HG03025 (cell line): ENCODE measurements around the gene LGALS9C.
"Not testable (repeated sequence)": the region's sequence is repeated elsewhere in the genome, so short reads cannot be mapped to it uniquely, and the experiment has no call there.

ENCODE experiments used
- ATAC-seq: cut with Tn5 transposase; IDR thresholded peaks from one replicate; pipeline ENCODE4 v1.9.1; 2021; ENCODE audit warnings: mild to moderate bottlenecking, moderate library complexity; ENCODE audit not compliant: unreplicated experiment, low FRiP score

The LGALS9C gene

DNA sequence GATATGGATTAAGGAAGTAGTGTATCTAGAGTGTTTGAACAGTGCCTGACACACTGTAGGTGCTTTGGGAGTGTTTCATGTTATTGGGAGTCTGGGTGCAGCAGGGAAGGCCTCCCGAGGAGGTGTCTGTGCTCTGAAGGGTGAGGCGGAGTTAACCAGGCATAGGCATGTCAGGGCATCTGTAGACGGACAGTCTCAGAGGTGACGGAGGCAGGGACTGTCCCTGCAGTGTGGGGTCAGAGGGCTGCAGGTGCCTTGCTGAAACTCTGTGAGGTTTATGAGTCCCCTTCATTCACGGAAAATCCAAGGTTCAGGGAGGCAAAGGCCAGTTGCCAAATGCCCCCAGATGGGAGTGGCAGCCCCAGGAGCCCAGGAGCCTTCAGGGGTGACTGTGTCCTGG, 778 bp downstream of the LGALS9C start:
- not testable (repeated sequence) for ATAC-seq

DNA sequence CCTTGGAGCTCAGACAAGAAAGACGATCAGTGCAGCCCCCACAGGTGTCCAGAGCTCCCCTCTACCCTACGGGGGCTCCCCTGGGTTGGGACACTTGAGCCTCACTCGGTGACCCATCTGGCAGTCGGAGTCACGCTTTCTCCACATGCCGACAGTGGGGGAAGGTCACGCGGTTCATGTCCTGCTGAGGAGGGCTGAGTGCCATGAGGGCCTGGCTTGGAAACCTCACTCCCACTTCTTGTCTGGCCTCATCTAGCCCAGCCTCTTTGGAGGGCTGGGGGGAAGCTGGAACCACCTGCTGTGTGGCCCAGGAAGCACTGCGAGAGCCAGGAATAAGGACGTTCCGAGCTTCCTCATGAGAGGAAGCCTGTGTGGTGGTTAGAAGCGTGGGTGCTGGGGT, 1.8 kb downstream of the LGALS9C start:
- ATAC-seq = not testable (repeated sequence)

DNA sequence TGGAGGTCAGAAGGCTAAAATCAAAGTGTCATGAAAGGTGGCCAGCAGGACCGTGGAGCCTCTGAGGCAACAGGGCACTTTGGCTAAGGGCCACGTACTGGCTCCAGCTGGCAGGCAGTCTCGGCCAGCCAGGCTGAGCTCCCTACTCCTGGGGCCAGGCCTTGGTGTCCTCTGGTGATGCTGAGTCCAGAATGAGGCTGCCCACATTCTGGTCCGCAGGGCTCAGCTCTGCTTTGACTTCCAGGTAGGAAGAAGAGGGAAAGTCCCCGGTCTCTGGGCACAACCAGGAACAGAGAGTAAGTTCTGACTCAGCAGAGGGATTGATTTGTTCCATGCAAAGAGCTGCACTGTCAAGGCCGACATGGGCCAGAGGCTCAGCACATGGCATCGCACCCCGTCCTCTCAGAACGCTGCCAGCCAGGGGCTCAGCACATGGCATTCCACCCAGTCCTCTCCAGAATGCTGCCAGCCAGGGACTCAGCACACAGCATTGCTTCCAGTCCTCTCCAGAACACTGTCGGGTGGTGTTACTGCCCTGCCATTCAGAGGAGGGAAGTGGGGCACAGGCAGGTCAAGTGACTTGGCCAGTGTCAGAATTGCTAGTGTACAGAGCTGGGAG, 2.5 kb downstream of the LGALS9C start:
- ATAC-seq = not testable (repeated sequence)

DNA sequence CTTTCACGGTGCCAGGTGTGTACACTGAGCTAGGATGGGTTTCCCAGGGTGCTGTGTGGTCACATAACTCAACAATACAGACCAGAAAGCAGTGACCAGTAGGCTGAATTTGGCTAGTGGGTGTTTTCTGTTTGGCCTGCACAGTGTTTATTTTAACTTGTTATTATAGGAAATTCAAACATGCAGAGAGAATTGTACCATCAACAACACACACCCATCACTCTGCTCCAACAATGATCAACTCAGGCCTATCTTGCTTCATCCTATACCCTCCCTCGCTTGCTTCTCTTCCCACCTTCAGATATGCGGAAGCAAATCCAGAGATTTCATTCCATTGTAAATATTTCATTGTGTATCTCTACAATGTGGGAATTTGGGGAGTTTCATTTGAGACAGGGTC, 5.2 kb downstream of the LGALS9C start:
- ATAC-seq = not testable (repeated sequence)

DNA sequence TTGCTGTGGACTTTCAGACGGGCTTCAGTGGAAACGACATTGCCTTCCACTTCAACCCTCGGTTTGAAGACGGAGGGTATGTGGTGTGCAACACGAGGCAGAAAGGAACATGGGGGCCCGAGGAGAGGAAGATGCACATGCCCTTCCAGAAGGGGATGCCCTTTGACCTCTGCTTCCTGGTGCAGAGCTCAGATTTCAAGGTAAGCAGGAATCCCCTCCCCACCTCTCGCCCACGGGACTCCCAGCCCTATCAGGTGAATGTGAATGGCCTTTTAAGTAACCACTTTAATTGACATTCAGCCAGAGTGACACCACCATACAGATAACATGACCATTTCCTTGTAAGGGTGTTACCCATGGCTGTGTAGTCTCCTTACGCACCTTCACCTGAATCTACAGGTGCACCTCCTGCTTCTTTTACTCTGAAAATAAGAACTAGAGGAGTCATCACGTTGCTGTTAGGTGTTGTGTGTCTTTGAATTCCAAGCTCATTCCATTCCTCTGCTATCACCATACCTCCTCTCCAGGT, 9.4 kb downstream of the LGALS9C start:
- ATAC-seq = not testable (repeated sequence)

DNA sequence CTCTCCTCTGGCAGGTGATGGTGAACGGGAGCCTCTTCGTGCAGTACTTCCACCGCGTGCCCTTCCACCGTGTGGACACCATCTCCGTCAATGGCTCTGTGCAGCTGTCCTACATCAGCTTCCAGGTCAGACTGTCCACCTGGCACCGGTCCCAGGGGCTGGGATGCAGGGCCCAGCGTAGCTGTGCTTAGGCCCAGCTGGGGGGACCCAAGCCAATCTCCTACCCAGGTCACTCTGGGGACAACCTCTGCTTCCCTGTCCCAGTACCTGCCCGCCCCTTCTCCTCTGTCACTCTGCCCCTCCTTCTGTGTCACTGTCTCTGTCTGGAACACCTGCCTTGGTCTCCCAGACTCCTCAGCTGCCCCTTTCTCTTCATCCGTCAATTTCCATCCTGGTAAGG, 11.0 kb downstream of the LGALS9C start:
- not testable (repeated sequence) for ATAC-seq

DNA sequence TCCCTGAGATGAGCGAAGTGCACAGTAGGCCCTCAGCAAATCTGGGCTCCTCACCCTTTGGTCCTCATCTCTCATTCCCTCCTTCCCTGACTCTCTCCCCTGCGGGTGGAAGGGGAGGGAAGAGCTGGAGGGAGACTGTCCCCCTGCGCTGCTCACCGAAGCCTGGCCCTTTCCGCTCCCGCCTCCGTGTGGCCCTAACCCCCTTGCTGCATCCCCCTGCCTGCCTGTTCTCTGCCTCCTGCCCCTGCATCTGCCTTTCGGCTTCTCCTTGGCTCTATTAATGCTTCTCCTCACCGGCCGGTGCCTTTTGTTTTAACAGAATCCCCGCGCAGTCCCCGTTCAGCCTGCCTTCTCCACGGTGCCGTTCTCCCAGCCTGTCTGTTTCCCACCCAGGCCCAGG, 12.0 kb downstream of the LGALS9C start:
- ATAC-seq = not testable (repeated sequence)

DNA sequence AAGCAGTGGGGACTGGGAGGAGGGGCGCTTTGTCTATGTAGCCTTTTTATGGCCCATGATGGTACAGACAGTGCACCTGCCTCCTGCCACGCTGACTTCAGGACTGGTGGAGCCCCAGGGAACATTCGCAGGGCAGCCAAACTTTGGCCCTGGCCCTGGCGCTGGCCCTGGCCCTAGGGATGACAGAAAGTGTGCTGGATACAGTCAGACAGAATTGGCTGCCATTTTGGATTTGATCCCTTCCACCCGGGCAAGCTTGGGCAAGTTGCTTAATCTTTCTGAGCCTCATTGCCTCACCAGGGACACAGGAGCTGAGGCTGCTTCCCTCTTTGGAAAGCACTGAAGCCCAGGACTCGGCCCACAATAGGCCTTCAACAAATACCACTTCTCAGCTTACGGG, 13.4 kb downstream of the LGALS9C start:
- ATAC-seq = not testable (repeated sequence)

DNA sequence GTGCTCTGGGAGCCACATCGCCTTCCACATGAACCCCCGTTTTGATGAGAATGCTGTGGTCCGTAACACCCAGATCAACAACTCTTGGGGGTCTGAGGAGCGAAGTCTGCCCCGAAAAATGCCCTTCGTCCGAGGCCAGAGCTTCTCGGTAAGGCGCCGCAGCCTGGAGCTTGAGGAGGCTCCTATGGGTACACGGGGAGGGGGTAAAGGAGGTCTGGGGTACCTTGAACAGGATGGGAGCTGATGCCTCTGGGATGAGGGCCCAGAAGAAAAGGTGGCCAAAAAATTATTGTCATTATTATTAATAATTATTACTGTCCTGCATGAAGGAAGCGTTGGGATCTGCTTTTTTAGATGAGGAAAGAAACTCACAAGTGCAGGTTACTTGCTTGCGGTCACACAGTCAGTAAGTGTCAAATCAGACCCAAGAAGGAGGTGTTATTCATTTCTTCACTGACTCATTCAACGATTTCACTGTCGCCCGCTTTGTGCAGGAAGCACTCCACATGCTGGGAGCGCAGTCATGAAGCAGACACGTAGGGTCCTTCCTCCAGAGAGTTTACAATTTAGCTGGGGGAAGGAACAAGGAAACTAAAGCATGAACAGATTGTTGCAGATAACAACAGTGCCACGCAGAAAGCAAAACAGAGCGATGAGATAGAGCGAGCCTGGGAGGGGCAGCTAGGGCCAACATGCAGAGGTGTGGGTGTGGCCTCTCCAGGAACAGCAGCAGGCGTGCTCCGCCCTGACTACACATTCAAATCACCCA, 16.3 kb downstream of the LGALS9C start:
- ATAC-seq = not testable (repeated sequence)

DNA sequence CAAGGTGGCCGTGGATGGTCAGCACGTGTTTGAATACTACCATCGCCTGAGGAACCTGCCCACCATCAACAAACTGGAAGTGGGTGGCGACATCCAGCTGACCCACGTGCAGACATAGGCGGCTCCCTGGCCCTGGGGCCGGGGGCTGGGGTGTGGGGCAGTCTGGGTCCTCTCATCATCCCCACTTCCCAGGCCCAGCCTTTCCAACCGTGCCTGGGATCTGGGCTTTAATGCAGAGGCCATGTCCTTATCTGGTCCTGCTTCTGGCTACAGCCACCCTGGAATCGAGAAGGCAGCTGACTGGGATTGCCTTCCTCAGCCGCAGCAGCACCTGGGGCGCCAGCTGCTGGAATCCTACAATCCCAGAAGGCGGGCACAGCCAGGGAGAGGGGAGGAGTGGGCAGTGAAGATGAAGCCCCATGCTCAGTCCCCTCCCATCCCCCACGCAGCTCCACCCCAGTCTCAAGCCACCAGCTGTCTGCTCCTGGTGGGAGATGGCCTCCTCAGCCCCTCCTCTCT, 17.7 kb downstream of the LGALS9C start:
- ATAC-seq = not testable (repeated sequence)

DNA sequence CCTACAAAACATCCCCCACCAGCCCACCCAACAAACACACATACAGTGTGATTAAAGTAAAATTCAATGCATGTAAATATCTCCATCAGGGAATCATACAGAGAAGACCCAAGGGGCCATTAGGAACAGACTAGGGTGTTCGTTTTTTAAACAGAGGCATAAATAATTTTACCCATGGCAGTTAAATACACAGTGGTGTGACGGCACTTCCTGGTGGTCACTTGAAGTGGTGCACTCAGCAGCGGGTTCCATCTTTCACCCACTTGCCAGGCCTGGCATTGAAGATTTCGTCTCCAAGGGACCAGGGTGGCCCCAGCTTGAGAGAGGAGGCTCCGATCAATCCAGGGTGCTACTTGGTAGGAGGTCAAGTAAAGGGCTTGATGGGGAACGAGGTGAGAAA, 20.5 kb downstream of the LGALS9C start:
- not testable (repeated sequence) for ATAC-seq

DNA sequence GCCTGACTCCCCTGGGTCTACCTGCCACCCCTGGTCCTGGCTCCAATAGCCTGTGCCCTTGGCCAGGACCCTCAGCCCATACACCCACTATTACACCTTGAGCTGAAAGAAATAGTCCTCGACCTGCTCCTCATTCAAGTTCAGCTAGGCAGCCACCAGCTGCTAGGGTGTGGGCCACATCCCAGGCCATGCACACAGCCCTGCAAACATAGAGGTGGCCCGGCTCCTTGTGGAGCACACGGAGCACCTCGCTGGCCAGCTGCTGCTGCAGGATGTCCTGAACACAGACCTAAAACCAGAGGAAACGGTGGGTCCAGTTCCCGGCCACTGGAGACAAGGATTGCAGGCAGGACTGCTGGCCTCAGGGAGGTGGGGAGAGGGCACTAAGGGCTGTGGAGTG, 22.5 kb downstream of the LGALS9C start:
- not testable (repeated sequence) for ATAC-seq

DNA sequence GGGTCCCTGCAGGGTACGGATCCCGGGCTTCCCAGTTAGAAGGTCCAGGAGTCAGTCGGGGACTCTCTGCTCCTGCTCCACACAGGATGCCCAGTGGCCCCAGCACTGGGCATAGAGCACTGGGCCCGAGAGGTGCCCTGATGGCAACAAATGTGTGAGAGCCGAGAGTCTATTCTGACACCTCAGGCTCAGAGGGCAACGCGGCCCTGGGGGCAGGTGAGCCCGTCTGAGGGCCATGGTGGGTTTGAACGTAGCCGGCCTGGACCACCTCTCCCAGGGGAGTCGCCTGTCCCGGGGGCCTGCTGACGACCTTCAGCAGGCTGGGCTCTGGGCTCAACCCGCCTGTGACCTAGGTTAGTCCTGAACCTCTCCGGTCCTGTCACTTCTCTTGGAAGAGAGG, 23.2 kb downstream of the LGALS9C start:
- ATAC-seq = not testable (repeated sequence)

DNA sequence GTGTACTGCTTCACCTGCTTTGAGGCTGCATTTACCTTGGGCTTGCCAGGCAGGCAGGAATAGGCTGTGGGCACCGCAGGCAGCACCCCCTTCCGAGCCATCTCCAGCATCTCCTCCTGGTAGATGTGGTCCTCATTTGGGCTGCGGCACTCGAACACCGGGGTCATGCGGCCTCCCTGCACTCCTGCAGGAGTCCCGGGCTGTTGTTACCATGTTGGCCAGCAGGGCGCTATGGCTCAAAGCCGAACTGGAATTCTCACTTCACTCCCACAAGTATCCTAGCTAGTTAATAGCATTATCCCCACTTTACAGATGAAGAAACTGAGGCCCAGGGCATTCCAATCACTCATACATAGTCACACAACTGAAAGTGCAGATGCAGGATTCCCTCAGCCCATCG, 23.7 kb downstream of the LGALS9C start:
- not testable (repeated sequence) for ATAC-seq

DNA sequence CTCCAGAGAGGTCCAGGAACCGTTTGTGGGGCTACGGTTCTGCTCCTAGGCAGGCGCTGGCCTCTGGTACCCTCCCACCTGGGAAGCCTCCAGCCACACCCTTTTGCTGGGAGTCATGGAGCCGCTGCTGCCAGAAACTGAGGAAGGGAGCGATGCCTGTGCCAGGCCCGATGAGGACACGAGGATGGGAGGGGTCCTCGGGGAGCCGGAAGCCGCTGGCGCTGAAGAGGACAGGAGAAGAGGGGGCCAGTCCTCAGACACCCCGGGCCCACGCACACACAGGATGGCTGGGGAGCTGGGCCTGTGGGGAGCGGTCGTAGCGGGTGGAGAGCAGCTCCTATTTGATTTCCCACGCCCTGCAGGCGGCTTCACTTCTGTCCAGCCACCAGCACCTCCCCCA, 24.2 kb downstream of the LGALS9C start:
- ATAC-seq = not testable (repeated sequence)

DNA sequence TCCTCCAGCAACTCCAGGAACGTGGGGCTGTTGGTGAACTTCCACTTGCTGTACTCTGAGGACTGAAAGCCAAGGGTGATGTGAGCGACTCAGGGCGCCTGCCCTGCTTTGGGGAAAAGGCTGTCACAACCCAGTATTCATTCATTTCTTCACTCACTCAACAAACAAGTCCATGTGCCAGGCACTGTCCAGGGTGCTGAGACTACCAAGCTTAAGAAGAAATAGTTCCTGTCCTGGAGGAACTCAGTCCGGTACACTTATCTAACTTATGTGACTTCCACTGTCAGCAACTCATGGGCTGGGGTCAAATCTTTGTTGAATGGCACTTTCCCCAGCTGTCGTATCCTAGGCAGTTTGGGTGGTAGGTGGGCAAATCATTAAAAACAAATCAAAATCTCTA, 26.6 kb downstream of the LGALS9C start:
- ATAC-seq = not testable (repeated sequence)

DNA sequence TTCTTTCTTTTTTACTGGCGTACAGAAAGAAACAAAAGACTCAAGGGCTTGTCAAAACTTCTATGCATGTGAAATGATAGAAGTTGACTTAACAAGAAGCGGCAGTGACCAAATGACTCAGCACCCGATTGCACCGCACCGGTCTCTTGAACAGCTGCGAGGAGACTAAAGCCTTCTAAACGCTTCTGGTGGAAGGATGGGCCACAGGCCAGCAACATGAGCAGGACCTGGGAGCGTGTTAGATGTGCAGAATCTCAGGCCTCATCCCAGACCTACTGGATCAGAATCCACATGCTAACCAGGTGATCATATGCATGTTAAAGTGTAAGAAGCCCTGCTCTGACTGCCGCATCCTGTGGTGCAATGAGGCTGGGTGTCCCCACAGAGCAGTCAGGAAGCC, 31.1 kb downstream of the LGALS9C start:
- not testable (repeated sequence) for ATAC-seq

DNA sequence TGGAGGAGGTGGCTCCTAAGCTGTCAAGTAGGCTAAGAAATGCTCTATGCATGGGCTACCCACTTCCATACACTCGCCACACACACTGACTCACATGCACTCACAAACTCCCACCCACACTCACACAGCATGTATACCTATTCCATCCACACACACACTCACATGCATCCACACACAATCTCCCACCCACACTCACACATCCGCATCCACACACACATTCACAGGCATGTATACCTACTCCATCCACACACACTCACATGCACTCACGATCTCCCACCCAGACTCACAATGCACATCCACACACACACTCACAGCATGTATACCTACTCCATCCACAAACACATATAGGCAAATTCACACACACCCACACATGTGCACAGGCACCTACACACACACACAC, 32.1 kb downstream of the LGALS9C start:
- not testable (repeated sequence) for ATAC-seq

DNA sequence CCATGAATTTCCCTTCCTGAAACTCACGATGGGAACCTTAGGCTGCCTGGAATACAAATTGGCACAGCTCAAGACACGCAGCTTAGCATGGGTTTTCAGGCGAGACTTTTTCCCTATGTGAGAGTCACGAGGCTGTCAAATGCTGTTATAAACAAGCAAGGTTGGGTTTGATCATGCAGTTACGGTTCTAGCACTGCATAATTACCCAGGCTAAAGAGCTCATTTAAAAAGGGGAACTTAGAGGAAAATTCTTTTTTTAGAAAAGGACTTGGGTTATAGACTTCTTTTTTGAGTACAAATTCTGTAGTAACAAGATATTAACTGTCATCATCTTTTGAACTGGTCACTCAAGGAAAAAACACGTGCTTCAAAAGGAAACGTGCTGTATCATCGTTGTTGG, 44.5 kb downstream of the LGALS9C start:
- not testable (repeated sequence) for ATAC-seq

DNA sequence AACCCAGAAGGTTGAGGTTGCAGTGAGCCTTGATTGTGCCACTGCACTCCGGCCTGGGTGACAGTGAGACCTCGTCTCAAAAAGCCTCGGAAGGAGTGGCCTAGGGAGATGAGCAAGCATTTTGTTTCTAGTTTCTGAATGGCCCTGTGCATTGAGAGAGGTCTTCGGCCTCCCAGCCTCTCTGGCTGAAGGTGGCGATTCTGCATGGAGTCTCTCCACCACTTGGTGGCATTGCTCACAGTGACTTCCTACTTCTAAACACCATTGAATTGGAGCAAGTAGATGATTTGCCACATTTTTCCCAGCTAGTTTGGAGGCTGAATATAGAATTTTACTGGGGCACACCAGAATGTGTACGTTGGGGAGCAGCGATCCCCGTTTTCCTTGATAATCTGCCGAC, 48.4 kb downstream of the LGALS9C start:
- not testable (repeated sequence) for ATAC-seq

DNA sequence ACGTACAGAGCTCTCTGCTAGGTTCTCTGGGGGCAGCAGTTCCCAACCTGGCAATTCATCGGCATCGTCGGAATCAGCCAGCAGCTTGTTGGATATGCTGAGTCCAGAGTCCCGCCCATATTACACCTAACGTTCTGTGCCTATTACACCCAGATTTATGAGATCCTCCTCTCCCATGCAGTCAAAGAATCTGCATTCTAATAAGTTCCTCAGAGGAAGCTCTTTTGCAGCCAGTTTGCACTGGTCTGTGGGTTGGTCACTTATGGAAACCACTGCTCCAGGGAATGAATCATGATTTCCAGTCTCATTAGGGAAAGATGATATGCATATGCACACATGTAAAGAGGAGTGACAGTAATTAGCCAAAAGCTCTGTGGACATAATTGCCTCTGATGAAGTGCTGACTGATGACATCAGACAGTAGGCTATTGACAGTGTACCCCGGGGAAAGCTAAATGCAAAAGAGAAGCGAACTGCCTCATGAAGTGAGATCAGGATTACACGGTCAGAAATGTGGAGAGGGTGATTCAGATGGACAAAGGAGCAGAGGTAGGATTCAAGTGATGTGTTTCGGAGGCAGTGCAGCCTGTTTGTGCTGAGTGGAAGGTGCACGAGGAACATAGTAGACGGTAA, 49.7 kb downstream of the LGALS9C start:
- ATAC-seq = not testable (repeated sequence)
